Type B pancreatic cell (in vitro differentiated cells): Measurements from ENCODE around the gene KRTAP5-3. TPM values are rescaled to one million over a fixed set of nuclear protein-coding genes. Genes with fewer than 3 reads are reported as not detected.

Experiments used
- DNase-seq: peaks from one replicate; pipeline ENCODE4 v3.0.0; 2021; ENCODE audit warnings: mixed read lengths; ENCODE audit not compliant: unreplicated experiment; ENCODE audit errors: extremely low spot score
- H3K27ac Mint-ChIP-seq: 2 replicates; pipeline ENCODE4 v1.8.0; 2021; ENCODE audit warnings: mild to moderate bottlenecking, mixed read lengths
- H3K27me3 Mint-ChIP-seq: 2 replicates; pipeline ENCODE4 v1.8.0; 2021; ENCODE audit warnings: mixed read lengths
- H3K36me3 Mint-ChIP-seq: 2 replicates; pipeline ENCODE4 v1.8.0; 2021; ENCODE audit warnings: mixed read lengths
- H3K4me1 Mint-ChIP-seq: one replicate; pipeline ENCODE4 v1.8.0; 2021; ENCODE audit warnings: mixed read lengths; ENCODE audit not compliant: unreplicated experiment
- H3K4me3 Mint-ChIP-seq: 2 replicates; pipeline ENCODE4 v1.8.0; 2021; ENCODE audit warnings: mild to moderate bottlenecking, mixed read lengths
- H3K9me3 Mint-ChIP-seq: 2 replicates; pipeline ENCODE4 v1.8.0; 2021; ENCODE audit warnings: mixed read lengths
- long read RNA-seq: library from polyadenylated mRNA; unstranded; transcript quantifications from one replicate; pipeline ENCODE4 v2.0.0, GENCODE V29; 2020
- total RNA-seq: library from RNA; stranded (reverse); gene quantifications from 2 replicates; pipeline ENCODE4 v1.2.1, GENCODE V29; 2021; ENCODE audit warnings: low replicate concordance
- TF ChIP-seq, protein P1 (sequence below): fragments of 200-600 bp; sonication (generic); conservative IDR thresholded peaks from 2 replicates; pipeline ENCODE4 v1.5.0; 2021; ENCODE audit warnings: antibody characterized with exemption, mild to moderate bottlenecking

The KRTAP5-3 gene, protein sequence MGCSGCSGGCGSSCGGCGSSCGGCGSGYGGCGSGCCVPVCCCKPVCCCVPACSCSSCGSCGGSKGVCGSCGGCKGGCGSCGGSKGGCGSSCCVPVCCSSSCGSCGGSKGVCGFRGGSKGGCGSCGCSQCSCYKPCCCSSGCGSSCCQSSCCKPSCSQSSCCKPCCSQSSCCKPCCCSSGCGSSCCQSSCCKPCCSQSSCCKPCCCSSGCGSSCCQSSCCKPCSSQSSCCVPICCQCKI
- total RNA-seq = not detected in 2 replicates
- long read RNA-seq = 0 reads

DNA sequence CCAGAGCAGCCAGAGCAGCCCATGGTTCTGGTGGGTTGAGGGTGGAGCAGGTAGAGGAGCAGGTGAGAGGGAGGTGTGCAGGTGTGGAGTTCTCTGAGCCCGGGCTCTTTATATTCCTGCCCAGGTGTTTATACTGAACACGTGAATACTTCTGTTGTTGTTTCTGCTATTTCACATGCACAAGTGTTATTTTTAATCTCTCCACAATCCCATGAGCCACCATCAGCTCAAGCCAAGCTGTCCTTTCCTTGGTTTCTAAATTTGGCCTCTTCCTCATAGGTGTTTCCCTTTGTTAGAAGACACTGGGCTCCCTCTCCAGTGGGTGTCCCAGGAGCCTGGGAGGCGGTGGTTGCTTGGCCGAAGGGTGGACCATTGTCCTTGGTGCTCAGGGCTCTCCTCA lies at the start of gene KRTAP5-3:
TSS of gene KRTAP5-3 (minus strand) at position 101 of the 400 bp plus-strand sequence. CDS start at position 23, 78 bp downstream.
- Mint-ChIP-seq H3K27me3 (peaks cover 22% of the 10 kb centered on the region), H3K9me3 (no peaks in the 10 kb centered on the region), H3K27ac (no peak within 1 kb of the TSS), H3K36me3 (no peaks in the 10 kb centered on the region), H3K4me3 (peak within 1 kb of the TSS; percentile 12), H3K4me1 (peaks cover 9% of the 10 kb centered on the region)
- no peak for DNase-seq
- TF ChIP-seq, protein P1, sequence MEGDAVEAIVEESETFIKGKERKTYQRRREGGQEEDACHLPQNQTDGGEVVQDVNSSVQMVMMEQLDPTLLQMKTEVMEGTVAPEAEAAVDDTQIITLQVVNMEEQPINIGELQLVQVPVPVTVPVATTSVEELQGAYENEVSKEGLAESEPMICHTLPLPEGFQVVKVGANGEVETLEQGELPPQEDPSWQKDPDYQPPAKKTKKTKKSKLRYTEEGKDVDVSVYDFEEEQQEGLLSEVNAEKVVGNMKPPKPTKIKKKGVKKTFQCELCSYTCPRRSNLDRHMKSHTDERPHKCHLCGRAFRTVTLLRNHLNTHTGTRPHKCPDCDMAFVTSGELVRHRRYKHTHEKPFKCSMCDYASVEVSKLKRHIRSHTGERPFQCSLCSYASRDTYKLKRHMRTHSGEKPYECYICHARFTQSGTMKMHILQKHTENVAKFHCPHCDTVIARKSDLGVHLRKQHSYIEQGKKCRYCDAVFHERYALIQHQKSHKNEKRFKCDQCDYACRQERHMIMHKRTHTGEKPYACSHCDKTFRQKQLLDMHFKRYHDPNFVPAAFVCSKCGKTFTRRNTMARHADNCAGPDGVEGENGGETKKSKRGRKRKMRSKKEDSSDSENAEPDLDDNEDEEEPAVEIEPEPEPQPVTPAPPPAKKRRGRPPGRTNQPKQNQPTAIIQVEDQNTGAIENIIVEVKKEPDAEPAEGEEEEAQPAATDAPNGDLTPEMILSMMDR = no peak

DNA sequence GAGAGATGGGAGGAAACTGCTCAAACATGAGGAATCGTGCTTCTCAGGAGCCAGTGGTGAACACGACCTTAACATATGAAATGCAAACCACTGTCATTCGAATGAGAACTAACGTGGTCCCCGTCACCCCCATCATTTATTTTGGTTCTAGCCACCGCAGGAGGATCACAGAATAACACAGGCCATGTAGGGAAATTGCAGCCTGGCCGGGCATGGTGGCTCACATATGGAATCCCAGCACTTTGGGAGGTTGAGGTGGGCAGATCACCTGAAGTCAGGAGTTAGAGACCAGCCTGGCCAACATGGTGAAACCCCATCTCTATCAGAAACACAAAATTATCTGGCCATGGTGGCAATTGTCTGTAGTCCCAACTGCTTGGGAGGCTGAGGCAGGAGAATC lies 48.4 kb upstream of the KRTAP5-3 start:
- Mint-ChIP-seq H3K9me3 (no peaks in the 10 kb centered on the region), H3K27me3 (peaks cover 10% of the 10 kb centered on the region), H3K36me3 (no peaks in the 10 kb centered on the region), H3K4me1 (peaks cover 19% of the 10 kb centered on the region), H3K27ac (peak overlapping the region; percentile 5), H3K4me3 (no peak overlapping the region)
- no peak for DNase-seq
- TF ChIP-seq, protein P1 = no peak

DNA sequence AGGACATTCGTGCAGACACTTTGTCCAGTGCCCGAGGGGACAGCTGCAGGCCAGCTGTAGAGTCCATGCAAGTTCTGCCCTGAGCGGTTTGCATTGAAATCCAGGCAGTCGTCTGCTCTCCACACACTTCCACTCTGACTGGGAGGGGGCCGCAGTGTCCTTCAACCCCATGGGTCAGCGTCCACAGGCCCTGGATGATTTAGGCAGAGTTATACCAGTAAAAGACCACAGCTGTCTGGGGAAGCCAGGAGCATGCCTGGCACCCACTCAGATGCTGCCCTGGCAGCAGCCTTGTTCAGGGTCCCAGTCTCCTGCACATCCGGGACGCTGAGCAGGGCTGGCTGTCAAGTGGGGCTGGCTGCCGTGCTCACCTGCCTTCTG lies 47.8 kb upstream of the KRTAP5-3 start:
- TF ChIP-seq, protein P1 = no peak
- Mint-ChIP-seq H3K4me3 (no peak overlapping the region), H3K4me1 (peaks cover 19% of the 10 kb centered on the region), H3K9me3 (no peaks in the 10 kb centered on the region), H3K27me3 (peaks cover 10% of the 10 kb centered on the region), H3K27ac (peak overlapping the region; percentile 5), H3K36me3 (no peaks in the 10 kb centered on the region)
- DNase-seq = no peak

DNA sequence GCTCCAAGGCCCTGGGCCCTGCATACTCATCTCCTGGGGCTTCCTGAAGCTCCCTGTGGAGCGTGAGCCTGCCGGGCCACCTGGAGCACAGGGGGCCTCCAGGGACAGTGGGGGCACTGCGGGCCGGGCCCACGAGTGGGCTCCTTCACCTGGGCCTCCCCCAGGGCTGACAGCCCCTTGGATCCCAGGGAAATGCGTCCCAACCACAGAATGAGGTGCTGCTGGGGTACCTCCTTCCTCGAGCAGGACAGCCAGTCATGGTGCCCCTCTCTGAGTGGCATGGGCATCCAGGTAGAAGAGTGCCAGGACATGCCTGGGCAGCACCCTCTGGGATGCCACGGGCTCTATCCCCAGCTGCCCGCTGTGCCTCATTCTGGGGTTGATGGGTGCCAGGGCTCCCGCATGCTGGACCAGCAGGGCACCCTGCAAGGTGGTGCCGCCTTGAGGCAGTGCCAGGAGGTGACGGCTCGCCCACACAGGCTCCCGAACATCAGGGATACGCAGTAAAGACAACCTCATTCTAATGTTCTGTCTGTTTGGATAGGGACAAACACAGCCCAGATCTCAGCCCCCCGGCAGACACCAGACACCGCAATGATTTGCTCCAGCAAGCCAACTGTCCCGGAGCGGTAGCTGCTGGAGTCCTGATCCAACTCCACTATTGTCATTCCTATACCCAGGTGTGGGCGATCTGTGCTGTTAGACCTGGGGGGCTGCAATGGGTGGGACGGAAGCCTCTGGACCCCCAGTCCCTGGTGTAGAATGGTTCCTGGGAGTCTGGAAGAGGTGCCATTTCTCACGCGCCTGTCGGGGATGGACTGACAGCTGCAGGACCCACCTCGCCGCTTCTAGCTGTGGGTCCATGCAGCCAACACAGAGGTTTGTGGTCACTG lies 47.2 kb upstream of the KRTAP5-3 start:
- DNase-seq = no peak
- peaks cover 19% of the 10 kb centered on the region for H3K4me1 Mint-ChIP-seq
- H3K4me3 Mint-ChIP-seq = no peak overlapping the region

DNA sequence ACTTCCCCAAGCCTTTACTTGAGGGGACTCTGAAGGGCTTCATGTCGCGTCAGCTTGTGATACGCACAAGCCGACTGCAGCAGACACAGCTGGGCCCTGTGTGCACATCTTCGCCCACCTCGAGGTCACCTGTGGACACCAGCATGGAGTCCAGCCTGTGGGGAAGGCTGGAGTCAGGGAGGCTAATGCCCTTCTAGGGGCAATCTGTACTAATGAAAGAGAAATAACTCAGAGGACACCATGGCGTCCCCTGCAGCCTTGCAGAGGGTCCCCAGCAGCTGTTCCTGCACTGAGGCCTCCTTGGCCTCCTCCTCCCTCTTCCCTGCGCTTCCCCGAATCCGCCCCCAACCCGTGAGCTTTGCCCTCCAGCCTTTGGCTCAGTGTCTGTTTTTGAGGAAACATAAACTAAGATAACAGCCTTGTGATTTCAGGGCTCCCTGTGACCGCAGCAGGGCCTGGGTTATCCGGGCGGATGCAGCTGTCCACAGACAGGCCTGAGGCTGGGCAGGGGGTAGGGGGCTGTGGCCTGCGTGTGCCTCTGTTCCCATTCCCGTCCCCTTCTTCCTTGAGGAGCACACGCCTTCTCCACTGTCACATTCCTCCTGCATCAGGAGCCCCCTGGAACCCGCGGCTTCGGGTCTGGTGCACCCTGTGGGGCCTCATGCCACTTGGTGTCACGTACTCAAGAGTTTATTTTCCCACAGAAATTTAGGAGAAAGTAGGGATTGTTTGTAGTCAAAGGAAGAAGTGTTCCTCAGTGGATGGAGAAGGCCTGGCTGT lies 46.3 kb upstream of the KRTAP5-3 start:
- H3K27me3 Mint-ChIP-seq = peaks cover 3% of the 10 kb centered on the region
- TF ChIP-seq, protein P1 = no peak
- H3K4me1 Mint-ChIP-seq = peaks cover 12% of the 10 kb centered on the region
- no peaks in the 10 kb centered on the region for H3K9me3 Mint-ChIP-seq
- H3K4me3 Mint-ChIP-seq = no peak overlapping the region
- no peaks in the 10 kb centered on the region for H3K36me3 Mint-ChIP-seq
- H3K27ac Mint-ChIP-seq = no peak overlapping the region
- DNase-seq = no peak

More for the DNA sequence above, 47.2 kb upstream of the KRTAP5-3 start:
- Mint-ChIP-seq H3K9me3 (no peaks in the 10 kb centered on the region), H3K27ac (no peak overlapping the region), H3K36me3 (no peaks in the 10 kb centered on the region), H3K27me3 (peaks cover 12% of the 10 kb centered on the region)
- TF ChIP-seq, protein P1 = no peak
